SU-DHL-6 (cell line): Measurements from ENCODE around the gene FEN1.

Source experiments
- EZH2phosphoT487 ChIP-seq: fragments of 200-600 bp; sonication (generic), shearing (Covaris generic); conservative IDR thresholded peaks from 2 replicates; pipeline ENCODE4 v1.6.1; 2018; ENCODE audit warnings: mild to moderate bottlenecking, antibody characterized with exemption, low read length, moderate library complexity, mixed read lengths
- TF ChIP-seq, protein P1 (sequence below): fragments of 200-600 bp; sonication (generic); IDR thresholded peaks from one replicate; pipeline ENCODE4 v1.5.1; 2017; ENCODE audit warnings: antibody characterized with exemption, mild to moderate bottlenecking, low read length, moderate library complexity; ENCODE audit not compliant: insufficient read depth, poor library complexity, severe bottlenecking

GRCh38 chr11:61779666-61780525 lies 12.8 kb upstream of the FEN1 start:
- TF ChIP-seq, protein P1, sequence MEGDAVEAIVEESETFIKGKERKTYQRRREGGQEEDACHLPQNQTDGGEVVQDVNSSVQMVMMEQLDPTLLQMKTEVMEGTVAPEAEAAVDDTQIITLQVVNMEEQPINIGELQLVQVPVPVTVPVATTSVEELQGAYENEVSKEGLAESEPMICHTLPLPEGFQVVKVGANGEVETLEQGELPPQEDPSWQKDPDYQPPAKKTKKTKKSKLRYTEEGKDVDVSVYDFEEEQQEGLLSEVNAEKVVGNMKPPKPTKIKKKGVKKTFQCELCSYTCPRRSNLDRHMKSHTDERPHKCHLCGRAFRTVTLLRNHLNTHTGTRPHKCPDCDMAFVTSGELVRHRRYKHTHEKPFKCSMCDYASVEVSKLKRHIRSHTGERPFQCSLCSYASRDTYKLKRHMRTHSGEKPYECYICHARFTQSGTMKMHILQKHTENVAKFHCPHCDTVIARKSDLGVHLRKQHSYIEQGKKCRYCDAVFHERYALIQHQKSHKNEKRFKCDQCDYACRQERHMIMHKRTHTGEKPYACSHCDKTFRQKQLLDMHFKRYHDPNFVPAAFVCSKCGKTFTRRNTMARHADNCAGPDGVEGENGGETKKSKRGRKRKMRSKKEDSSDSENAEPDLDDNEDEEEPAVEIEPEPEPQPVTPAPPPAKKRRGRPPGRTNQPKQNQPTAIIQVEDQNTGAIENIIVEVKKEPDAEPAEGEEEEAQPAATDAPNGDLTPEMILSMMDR: no peak
- no peak for TF ChIP-seq EZH2phosphoT487
